Breast epithelium (tissue), 3 donors: ENCODE measurements around the gene CPSF4L. TPM values are rescaled to one million over a fixed set of nuclear protein-coding genes. Genes with fewer than 3 reads are reported as not detected.

ENCODE experiments used
- total RNA-seq, 3 donors: library from RNA; depleted of rRNA; stranded (reverse); fragments of >200 nt; gene quantifications; one replicate each; pipeline ENCODE4 v1.1.0, GENCODE V29; 2016

The CPSF4L gene
- total RNA-seq, 3 donors from 2014 or later = 0.29 TPM; not detected in 2

Other genes starting within 250 kb of the CPSF4L start
- 10 to 100 TPM; 31.8 to 54.6 (median 47.0) TPM for gene SLC39A11, start 169.2 kb downstream of the CPSF4L start, total RNA-seq
- 1 to 10 TPM in 1 of 3 donors, under 1 TPM in 2; 0.64 to 3.6 (median 0.88) TPM for gene SSTR2, start 96.9 kb downstream of the CPSF4L start, total RNA-seq
- gene COG1, start 68.8 kb downstream of the CPSF4L start, total RNA-seq = 10 to 100 TPM; 22.9 to 40.3 (median 36.1) TPM
- gene CDC42EP4, start 50.1 kb upstream of the CPSF4L start, total RNA-seq = 100 to 1,000 TPM in 2 of 3 donors, 10 to 100 TPM in 1; 71.0 to 141 (median 112) TPM